KOPT-K1 (cell line): ENCODE measurements around the gene UQCR10.
"Not testable (repeated sequence)": the region's sequence is repeated elsewhere in the genome, so short reads cannot be mapped to it uniquely, and the experiment has no call there.

Experiments used
- H3K27ac ChIP-seq: fragments of 200-600 bp; sonication (generic); 2 replicates; pipeline ENCODE4 v1.5.1; 2016; ENCODE audit warnings: antibody characterized with exemption, mild to moderate bottlenecking, low read depth, low read length; ENCODE audit not compliant: poor library complexity, severe bottlenecking
- H3K36me3 ChIP-seq: fragments of 200-600 bp; sonication (generic); 2 replicates; pipeline ENCODE4 v1.5.1; 2017; ENCODE audit warnings: antibody characterized with exemption, mild to moderate bottlenecking, low read length, moderate library complexity; ENCODE audit not compliant: insufficient read depth
- H3K9me3 ChIP-seq: fragments of 200-600 bp; sonication (generic); 2 replicates; pipeline ENCODE4 v1.5.1; 2017; ENCODE audit warnings: antibody characterized with exemption, low read length, mild to moderate bottlenecking; ENCODE audit not compliant: insufficient read depth, poor library complexity, severe bottlenecking

Gene UQCR10

GRCh38 chr22:29748248-29748893 is 18.8 kb upstream of the UQCR10 start:
- H3K27ac ChIP-seq: peak overlapping the region; percentile 1
- peaks cover 4% of the 10 kb centered on the region; the same call in 1 of the 2 replicates for H3K36me3 ChIP-seq
- no peaks in the 10 kb centered on the region for H3K9me3 ChIP-seq

GRCh38 chr22:29750029-29750428 is 17.1 kb upstream of the UQCR10 start:
- no peaks in the 10 kb centered on the region for H3K9me3 ChIP-seq
- peaks cover 4% of the 10 kb centered on the region; the same call in 1 of the 2 replicates for H3K36me3 ChIP-seq
- peak overlapping the region; percentile 71 for H3K27ac ChIP-seq

GRCh38 chr22:29750559-29751538 is 16.3 kb upstream of the UQCR10 start:
- no peaks in the 10 kb centered on the region for H3K9me3 ChIP-seq
- H3K27ac ChIP-seq: peak overlapping the region; percentile 71
- peaks cover 4% of the 10 kb centered on the region; the same call in 1 of the 2 replicates for H3K36me3 ChIP-seq

- Histone ChIP-seq H3K27ac (peak overlapping the region; percentile 71), H3K9me3 (no peaks in the 10 kb centered on the region), H3K36me3 (peaks cover 4% of the 10 kb centered on the region; the same call in 1 of the 2 replicates)
Measured at GRCh38 chr22:29751669-29752068, 15.5 kb upstream of the UQCR10 start.

- H3K9me3 ChIP-seq: no peaks in the 10 kb centered on the region
- H3K27ac ChIP-seq: no peak overlapping the region
- no peaks in the 10 kb centered on the region for H3K36me3 ChIP-seq
Measured at GRCh38 chr22:29753808-29754657, 13.1 kb upstream of the UQCR10 start.

GRCh38 chr22:29754658-29755395 is 12.3 kb upstream of the UQCR10 start:
- H3K27ac ChIP-seq, H3K36me3 ChIP-seq, H3K9me3 ChIP-seq: not testable (repeated sequence)

GRCh38 chr22:29755889-29756288 is 11.3 kb upstream of the UQCR10 start:
- Histone ChIP-seq H3K27ac (no peak overlapping the region), H3K36me3 (no peaks in the 10 kb centered on the region), H3K9me3 (no peaks in the 10 kb centered on the region)

- no peak overlapping the region for H3K27ac ChIP-seq
- H3K36me3 ChIP-seq: no peaks in the 10 kb centered on the region
- no peaks in the 10 kb centered on the region for H3K9me3 ChIP-seq
Measured at GRCh38 chr22:29756341-29756740, 10.8 kb upstream of the UQCR10 start.

- Histone ChIP-seq H3K9me3 (no peaks in the 10 kb centered on the region), H3K27ac (no peak overlapping the region), H3K36me3 (no peaks in the 10 kb centered on the region)
Measured at GRCh38 chr22:29757096-29757495, 10.1 kb upstream of the UQCR10 start.

- Histone ChIP-seq H3K9me3 (no peaks in the 10 kb centered on the region), H3K36me3 (no peaks in the 10 kb centered on the region), H3K27ac (no peak overlapping the region)
Measured at GRCh38 chr22:29758068-29758622, 9.0 kb upstream of the UQCR10 start.

GRCh38 chr22:29758959-29759358 is 8.2 kb upstream of the UQCR10 start:
- Histone ChIP-seq H3K9me3 (no peaks in the 10 kb centered on the region), H3K27ac (no peak overlapping the region)

GRCh38 chr22:29762263-29762662 is 4.9 kb upstream of the UQCR10 start:
- no peaks in the 10 kb centered on the region for H3K9me3 ChIP-seq
- no peak overlapping the region for H3K27ac ChIP-seq
- H3K36me3 ChIP-seq: no peaks in the 10 kb centered on the region

More at GRCh38 chr22:29758959-29759358, 8.2 kb upstream of the UQCR10 start:
- H3K36me3 ChIP-seq: no peaks in the 10 kb centered on the region

GRCh38 chr22:29765905-29766631 is 1.1 kb upstream of the UQCR10 start:
- Histone ChIP-seq H3K36me3 (peaks cover 25% of the 10 kb centered on the region), H3K27ac (peak overlapping the region; percentile 76), H3K9me3 (no peaks in the 10 kb centered on the region)
